Suprapubic skin (tissue), 4 donors: ENCODE measurements around the gene RUNX2. TPM values are rescaled to one million over a fixed set of nuclear protein-coding genes. Genes with fewer than 3 reads are reported as not detected.
"Not testable (repeated sequence)": the region's sequence is repeated elsewhere in the genome, so short reads cannot be mapped to it uniquely, and the experiment has no call there.

Experiments used
- DNase-seq, 2 donors: peaks; one replicate each; pipeline ENCODE4 v3.0.0-alpha.2; 2019; ENCODE audit warnings: low spot score in 2 of 2
- H3K27ac ChIP-seq: fragments of 200-600 bp; sonication (generic); one replicate; pipeline ENCODE4 v1.5.1; 2019
- H3K27me3 ChIP-seq: fragments of 200-600 bp; sonication (generic); one replicate; pipeline ENCODE4 v1.5.1; 2019
- H3K36me3 ChIP-seq: fragments of 200-600 bp; sonication (generic); one replicate; pipeline ENCODE4 v1.5.1; 2019
- H3K4me1 ChIP-seq: fragments of 200-600 bp; sonication (generic); one replicate; pipeline ENCODE4 v1.5.1; 2019
- H3K4me3 ChIP-seq: fragments of 200-600 bp; sonication (generic); one replicate; pipeline ENCODE4 v1.5.1; 2019; ENCODE audit warnings: mild to moderate bottlenecking
- H3K9me3 ChIP-seq: fragments of 200-600 bp; sonication (generic); one replicate; pipeline ENCODE4 v1.5.1; 2019
- EP300 ChIP-seq: sonication (generic); formaldehyde crosslinking; IDR thresholded peaks from one replicate; pipeline ENCODE4 v1.6.1; 2017; ENCODE audit warnings: antibody characterized with exemption
- POLR2A ChIP-seq, 2 donors: fragments of 450-650 bp; IDR thresholded peaks; one replicate each; pipeline ENCODE4 v1.6.1; 2017; ENCODE audit warnings: antibody characterized with exemption in 2 of 2, mild to moderate bottlenecking in 2 of 2, moderate library complexity in 2 of 2
- POLR2AphosphoS5 ChIP-seq, 3 donors: sonication (generic); formaldehyde crosslinking; IDR thresholded peaks; one replicate each; pipeline ENCODE4 v1.6.1; 2017; ENCODE audit warnings: antibody characterized with exemption in 3 of 3
- WGBS: methylation state at CpG from one replicate; pipeline ENCODE4 v1.1.5; 2018; 5-methylcytosine and 5-hydroxymethylcytosine counted together
- total RNA-seq, 4 donors: library from RNA; depleted of rRNA; stranded (reverse); fragments of >200 nt; gene quantifications; one replicate each; pipeline ENCODE4 v1.1.0, GENCODE V29; 2016
- TF ChIP-seq, protein P1 (sequence below), 2 donors: fragments of 200-600 bp in 1 of 2; fragments of 450-650 bp in 1 of 2; sonication (generic) in 1 of 2; IDR thresholded peaks; one replicate each; pipeline ENCODE4 v1.5.1; 2016 to 2019; ENCODE audit warnings: antibody characterized with exemption in 2 of 2, mild to moderate bottlenecking in 1 of 2, moderate library complexity in 1 of 2

RUNX2 gene
- total RNA-seq, 4 donors from 2014 or later = 2.6 to 5.9 (median 3.1) TPM

DNA sequence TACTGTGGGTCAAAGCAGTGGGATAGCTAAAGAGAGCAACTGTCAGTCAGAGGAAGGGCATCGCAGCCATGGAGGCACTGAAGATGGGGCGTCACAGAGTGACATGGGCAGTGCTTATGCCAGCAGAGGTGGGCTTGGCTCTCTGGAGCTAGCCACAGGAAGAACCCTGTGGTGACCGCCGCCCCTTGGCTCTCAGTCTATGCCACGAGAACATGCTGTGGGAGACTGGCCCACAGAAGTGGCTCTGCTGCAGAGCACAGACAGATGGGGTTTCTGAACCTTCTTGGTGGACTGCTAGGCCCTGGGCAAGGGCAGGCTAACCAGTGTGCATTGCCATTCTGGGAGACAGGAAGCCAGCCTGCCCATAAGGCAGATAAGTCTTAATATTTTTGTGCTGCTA is 339.6 kb downstream of the RUNX2 start:
- H3K27ac ChIP-seq = no peak overlapping the region
- peaks cover 11% of the 10 kb centered on the region for H3K4me1 ChIP-seq
- no peak overlapping the region for H3K4me3 ChIP-seq
- TF ChIP-seq EP300 = no peak
- no peak for TF ChIP-seq POLR2A (IDR thresholded peaks at IDR 0.05)
- TF ChIP-seq, protein P1, sequence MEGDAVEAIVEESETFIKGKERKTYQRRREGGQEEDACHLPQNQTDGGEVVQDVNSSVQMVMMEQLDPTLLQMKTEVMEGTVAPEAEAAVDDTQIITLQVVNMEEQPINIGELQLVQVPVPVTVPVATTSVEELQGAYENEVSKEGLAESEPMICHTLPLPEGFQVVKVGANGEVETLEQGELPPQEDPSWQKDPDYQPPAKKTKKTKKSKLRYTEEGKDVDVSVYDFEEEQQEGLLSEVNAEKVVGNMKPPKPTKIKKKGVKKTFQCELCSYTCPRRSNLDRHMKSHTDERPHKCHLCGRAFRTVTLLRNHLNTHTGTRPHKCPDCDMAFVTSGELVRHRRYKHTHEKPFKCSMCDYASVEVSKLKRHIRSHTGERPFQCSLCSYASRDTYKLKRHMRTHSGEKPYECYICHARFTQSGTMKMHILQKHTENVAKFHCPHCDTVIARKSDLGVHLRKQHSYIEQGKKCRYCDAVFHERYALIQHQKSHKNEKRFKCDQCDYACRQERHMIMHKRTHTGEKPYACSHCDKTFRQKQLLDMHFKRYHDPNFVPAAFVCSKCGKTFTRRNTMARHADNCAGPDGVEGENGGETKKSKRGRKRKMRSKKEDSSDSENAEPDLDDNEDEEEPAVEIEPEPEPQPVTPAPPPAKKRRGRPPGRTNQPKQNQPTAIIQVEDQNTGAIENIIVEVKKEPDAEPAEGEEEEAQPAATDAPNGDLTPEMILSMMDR (IDR thresholded peaks at IDR 0.05) = no peak
- TF ChIP-seq POLR2AphosphoS5 (IDR thresholded peaks at IDR 0.05) = no peak
- WGBS = 100% methylated on average over 5 of the region's 5 CpGs
- no peaks in the 10 kb centered on the region for H3K9me3 ChIP-seq
- peaks cover 29% of the 10 kb centered on the region for H3K27me3 ChIP-seq
- H3K36me3 ChIP-seq = no peaks in the 10 kb centered on the region
- no peak for DNase-seq

DNA sequence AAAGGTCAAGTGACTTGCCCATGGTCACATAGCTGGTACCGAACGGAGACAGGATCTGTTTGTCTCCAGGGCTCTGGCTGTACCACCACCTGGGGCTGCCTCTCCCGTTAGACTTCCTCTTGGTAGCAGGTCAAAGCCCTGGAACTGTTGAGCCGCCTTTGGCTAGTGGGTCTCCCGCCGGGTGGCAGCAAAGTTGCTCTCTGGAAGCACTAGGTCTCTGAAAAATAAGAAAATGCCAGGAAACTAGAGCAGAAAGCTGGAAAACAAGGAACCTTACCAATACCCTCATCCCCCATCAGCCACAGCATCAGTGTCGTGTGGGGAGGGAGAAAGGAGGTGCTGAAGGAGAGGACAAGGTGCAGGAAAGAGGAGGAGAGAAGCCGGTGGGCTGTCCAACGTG is 340.6 kb downstream of the RUNX2 start:
- no peaks in the 10 kb centered on the region for H3K36me3 ChIP-seq
- H3K4me3 ChIP-seq = no peak overlapping the region
- WGBS = 92% methylated on average over 9 of the region's 9 CpGs
- no peak overlapping the region for H3K27ac ChIP-seq
- TF ChIP-seq POLR2AphosphoS5 (IDR thresholded peaks at IDR 0.05) (no peak), POLR2A (IDR thresholded peaks at IDR 0.05) (no peak), EP300 (no peak)
- TF ChIP-seq, protein P1 (IDR thresholded peaks at IDR 0.05) = no peak
- no peak for DNase-seq
- peaks cover 20% of the 10 kb centered on the region for H3K27me3 ChIP-seq
- peaks cover 5% of the 10 kb centered on the region for H3K4me1 ChIP-seq
- no peaks in the 10 kb centered on the region for H3K9me3 ChIP-seq

DNA sequence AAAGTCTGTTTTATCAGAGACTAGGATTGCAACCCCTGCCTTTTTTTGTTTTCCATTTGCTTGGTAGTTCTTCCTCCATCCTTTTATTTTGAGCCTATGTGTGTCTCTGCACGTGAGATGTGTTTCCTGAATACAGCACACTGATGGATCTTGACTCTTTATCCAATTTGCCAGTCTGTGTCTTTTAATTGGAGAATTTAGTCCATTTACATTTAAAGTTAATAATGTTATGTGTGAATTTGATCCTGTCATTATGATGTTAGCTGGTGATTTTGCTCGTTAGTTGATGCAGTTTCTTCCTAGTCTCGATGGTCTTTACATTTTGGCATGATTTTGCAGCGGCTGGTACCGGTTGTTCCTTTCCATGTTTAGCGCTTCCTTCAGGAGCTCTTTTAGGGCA is 345.0 kb downstream of the RUNX2 start:
- not testable (repeated sequence) for H3K27me3 ChIP-seq, H3K4me3 ChIP-seq, H3K36me3 ChIP-seq, H3K27ac ChIP-seq, DNase-seq, H3K9me3 ChIP-seq
- WGBS = 95% methylated on average over 6 of the region's 6 CpGs
- peaks cover 12% of the 10 kb centered on the region for H3K4me1 ChIP-seq

DNA sequence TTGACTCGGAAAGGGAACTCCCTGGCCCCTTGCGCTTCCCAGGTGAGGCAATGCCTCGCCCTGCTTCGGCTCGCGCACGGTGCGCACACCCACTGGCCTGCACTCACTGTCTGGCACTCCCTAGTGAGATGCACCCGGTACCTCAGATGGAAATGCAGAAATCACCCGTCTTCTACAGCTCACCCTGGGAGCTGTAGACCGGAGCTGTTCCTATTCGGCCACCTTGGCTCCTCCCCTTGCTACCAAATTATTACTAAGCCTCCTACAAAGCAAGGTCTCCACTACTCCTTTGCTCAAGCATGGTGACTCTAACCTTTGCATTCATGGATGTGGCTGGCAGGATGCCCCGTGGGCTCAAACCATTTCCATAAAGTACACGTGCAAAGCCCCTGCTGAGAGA is 347.0 kb downstream of the RUNX2 start:
- not testable (repeated sequence) for H3K4me3 ChIP-seq, H3K9me3 ChIP-seq, H3K36me3 ChIP-seq, DNase-seq, H3K27me3 ChIP-seq, H3K27ac ChIP-seq
- WGBS = 56% methylated on average over 12 of the region's 14 CpGs
- peaks cover 12% of the 10 kb centered on the region for H3K4me1 ChIP-seq

DNA sequence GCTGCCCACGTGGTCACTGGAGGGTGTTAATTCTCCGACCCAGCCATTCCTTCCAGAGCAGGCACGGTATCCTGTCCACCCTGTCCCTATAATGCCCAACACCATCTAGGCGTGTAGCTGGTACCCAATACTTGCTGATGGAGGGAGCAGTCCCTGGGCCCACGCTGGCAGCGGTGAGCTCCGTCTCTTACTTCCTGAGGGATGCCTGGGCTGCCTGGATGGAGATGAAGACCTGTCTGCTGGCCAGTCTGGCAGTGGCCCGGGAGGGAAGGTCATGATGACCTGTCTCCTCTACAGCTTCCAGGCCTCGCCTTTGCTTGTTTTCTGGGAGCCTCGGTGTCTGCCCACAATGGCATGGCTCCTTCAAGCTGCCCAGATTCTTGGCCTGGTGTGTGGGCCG is 347.5 kb downstream of the RUNX2 start:
- Histone ChIP-seq H3K9me3 (no peaks in the 10 kb centered on the region), H3K4me1 (peaks cover 12% of the 10 kb centered on the region), H3K27me3 (no peaks in the 10 kb centered on the region), H3K36me3 (no peaks in the 10 kb centered on the region), H3K27ac (no peak overlapping the region), H3K4me3 (no peak overlapping the region)
- 97% methylated on average over 7 of the region's 11 CpGs for WGBS
- TF ChIP-seq EP300 (no peak), POLR2AphosphoS5 (IDR thresholded peaks at IDR 0.05) (no peak), POLR2A (IDR thresholded peaks at IDR 0.05) (no peak)
- TF ChIP-seq, protein P1 (IDR thresholded peaks at IDR 0.05) = no peak
- no peak for DNase-seq

DNA sequence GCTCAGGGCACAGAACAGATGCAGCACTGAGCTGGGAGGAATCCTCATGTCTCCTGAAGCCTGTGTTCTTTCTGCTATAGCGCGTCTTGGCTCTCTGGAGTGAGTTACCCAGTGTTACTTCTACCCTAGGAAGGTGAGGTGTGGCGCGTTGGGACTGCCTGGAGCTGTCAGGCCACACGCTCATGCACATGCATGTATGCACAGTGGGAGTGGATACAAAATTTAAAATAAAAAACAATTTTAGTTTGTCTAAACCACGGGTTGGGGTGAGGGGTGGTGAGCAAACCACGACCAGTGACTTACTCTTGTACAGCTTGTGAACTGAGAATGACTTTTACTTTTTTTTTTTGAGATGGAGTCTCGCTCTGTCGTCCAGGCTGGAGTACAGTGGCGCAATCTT is 348.2 kb downstream of the RUNX2 start:
- no peak overlapping the region for H3K27ac ChIP-seq
- H3K36me3 ChIP-seq = no peaks in the 10 kb centered on the region
- WGBS = 89% methylated on average over 10 of the region's 10 CpGs
- H3K4me1 ChIP-seq = peaks cover 12% of the 10 kb centered on the region
- no peaks in the 10 kb centered on the region for H3K27me3 ChIP-seq
- DNase-seq = no peak
- no peak overlapping the region for H3K4me3 ChIP-seq
- TF ChIP-seq, protein P1 (IDR thresholded peaks at IDR 0.05) = no peak
- TF ChIP-seq POLR2AphosphoS5 (IDR thresholded peaks at IDR 0.05) (no peak), POLR2A (IDR thresholded peaks at IDR 0.05) (no peak), EP300 (no peak)
- H3K9me3 ChIP-seq = no peaks in the 10 kb centered on the region
